Liver (tissue), 9 donors: ENCODE measurements around the gene DAD1. TPM values are rescaled to one million over a fixed set of nuclear protein-coding genes. Genes with fewer than 3 reads are reported as not detected.

Source experiments
- DNase-seq: peaks from one replicate; pipeline ENCODE4 v3.0.0-alpha.2; 2017; ENCODE audit warnings: low spot score
- H3K27ac ChIP-seq, 2 donors: one replicate each; pipeline ENCODE4 v1.7.0; 2013; ENCODE audit warnings: inconsistent platforms in 2 of 2, low read length in 2 of 2, control low read depth in 1 of 2, low read depth in 1 of 2, mild to moderate bottlenecking in 1 of 2
- H3K27me3 ChIP-seq, 4 donors: one replicate each; pipeline versions ENCODE4 v1.6.1 to v1.7.0; 2013; ENCODE audit warnings: low read length in 3 of 4, inconsistent platforms in 1 of 4, mild to moderate bottlenecking in 1 of 4, moderate library complexity in 1 of 4; ENCODE audit not compliant: control insufficient read depth in 4 of 4, insufficient read depth in 4 of 4
- H3K36me3 ChIP-seq, 4 donors: one replicate each; pipeline versions ENCODE4 v1.6.1 to v1.7.0; 2013; ENCODE audit warnings: low read length in 3 of 4, mild to moderate bottlenecking in 3 of 4, low read depth in 1 of 4, moderate library complexity in 1 of 4; ENCODE audit not compliant: control insufficient read depth in 4 of 4, insufficient read depth in 3 of 4
- H3K4me1 ChIP-seq, 4 donors: one replicate each; pipeline versions ENCODE4 v1.6.1 to v1.7.0; 2013; ENCODE audit warnings: low read length in 3 of 4, mild to moderate bottlenecking in 3 of 4, moderate library complexity in 1 of 4; ENCODE audit not compliant: control insufficient read depth in 4 of 4, insufficient read depth in 4 of 4
- H3K4me3 ChIP-seq, 3 donors: one replicate each; pipeline versions ENCODE4 v1.6.1 to v1.7.0; 2013; ENCODE audit warnings: low read length in 3 of 3, control low read depth in 1 of 3, low read depth in 1 of 3, mild to moderate bottlenecking in 1 of 3
- H3K9ac ChIP-seq, 2 donors: one replicate each; pipeline ENCODE4 v1.7.0; 2013; ENCODE audit warnings: low read length in 2 of 2, mild to moderate bottlenecking in 2 of 2, moderate library complexity in 2 of 2, control low read depth in 1 of 2, low read depth in 1 of 2
- H3K9me3 ChIP-seq, 4 donors: one replicate each; pipeline versions ENCODE4 v1.6.1 to v1.7.0; 2013; ENCODE audit warnings: low read length in 3 of 4; ENCODE audit not compliant: control insufficient read depth in 4 of 4
- EGR1 ChIP-seq, 2 donors: IDR thresholded peaks; 2 replicates each; pipeline ENCODE4 v1.6.1; 2016 to 2018; ENCODE audit warnings: antibody characterized with exemption in 2 of 2, low read depth in 2 of 2
- FOXA1 ChIP-seq: IDR thresholded peaks from 2 replicates; pipeline ENCODE4 v1.6.1; 2016; ENCODE audit warnings: antibody characterized with exemption
- FOXA2 ChIP-seq: IDR thresholded peaks from 2 replicates; pipeline ENCODE4 v1.6.1; 2016; ENCODE audit warnings: antibody characterized with exemption
- GABPA ChIP-seq, 2 donors: IDR thresholded peaks in 1 of 2; conservative IDR thresholded peaks in 1 of 2; 2 replicates each; pipeline ENCODE4 v1.6.1; 2016; ENCODE audit warnings: antibody characterized with exemption in 2 of 2, mild to moderate bottlenecking in 1 of 2, moderate library complexity in 1 of 2
- HNF4A ChIP-seq, 2 donors: conservative IDR thresholded peaks; 2 replicates each; pipeline ENCODE4 v1.6.1; 2016; ENCODE audit warnings: antibody characterized with exemption in 2 of 2, mild to moderate bottlenecking in 2 of 2
- HNF4G ChIP-seq: IDR thresholded peaks from 2 replicates; pipeline ENCODE4 v1.6.1; 2016; ENCODE audit warnings: antibody characterized with exemption
- JUND ChIP-seq, 2 donors: IDR thresholded peaks; 2 replicates each; pipeline ENCODE4 v1.6.1; 2016; ENCODE audit warnings: antibody characterized with exemption in 2 of 2
- NR2F2 ChIP-seq: IDR thresholded peaks from 2 replicates; pipeline ENCODE4 v1.6.1; 2016; ENCODE audit warnings: antibody characterized with exemption
- RAD21 ChIP-seq, 2 donors: IDR thresholded peaks; 2 replicates each; pipeline ENCODE4 v1.6.1; 2016; ENCODE audit warnings: antibody characterized with exemption in 2 of 2, mild to moderate bottlenecking in 2 of 2
- RXRA ChIP-seq, 2 donors: IDR thresholded peaks; 2 replicates each; pipeline ENCODE4 v1.6.1; 2017 to 2018; ENCODE audit warnings: antibody characterized with exemption in 2 of 2, mild to moderate bottlenecking in 1 of 2
- SP1 ChIP-seq: IDR thresholded peaks from 2 replicates; pipeline ENCODE4 v1.6.1; 2018; ENCODE audit warnings: antibody characterized with exemption, mild to moderate bottlenecking
- TAF1 ChIP-seq: conservative IDR thresholded peaks from 2 replicates; pipeline ENCODE4 v1.6.1; 2016; ENCODE audit warnings: antibody characterized with exemption, mild to moderate bottlenecking
- YY1 ChIP-seq: IDR thresholded peaks from 2 replicates; pipeline ENCODE4 v1.6.1; 2016; ENCODE audit warnings: antibody characterized with exemption, mild to moderate bottlenecking
- WGBS: extraction: QIAGEN DNeasy Blood & Tissue Kit; methylation state at CpG from one replicate; pipeline ENCODE4 v1.1.7; 2013; 5-methylcytosine and 5-hydroxymethylcytosine counted together
- polyA plus RNA-seq, 2 donors: library from polyadenylated mRNA; stranded (reverse) in 1 of 2; unstranded in 1 of 2; fragments of 200-250 nt in 1 of 2; fragments of >200 nt in 1 of 2; fragmentation: Nextera tagmentation in 1 of 2; extraction: Ambion mirVana in 1 of 2; gene quantifications; one replicate each; pipeline versions ENCODE4 v1.2.1 to v1.2.3, GENCODE V29; 2013 to 2015
- total RNA-seq, 2 donors: library from RNA; depleted of rRNA; stranded (reverse); fragments of >200 nt; gene quantifications; one replicate each; pipeline ENCODE4 v1.2.3, GENCODE V29; 2014
- TF ChIP-seq, protein P1 (sequence below): IDR thresholded peaks from 2 replicates; pipeline ENCODE4 v1.6.1; 2016; ENCODE audit warnings: antibody characterized with exemption
- TF ChIP-seq, protein P2 (sequence below): IDR thresholded peaks from 2 replicates; pipeline ENCODE4 v1.6.1; 2016; ENCODE audit warnings: antibody characterized with exemption
- TF ChIP-seq, protein P3 (sequence below): fragments of 150-350 bp; IDR thresholded peaks from 2 replicates; pipeline ENCODE4 v1.5.1; 2017; ENCODE audit warnings: improper control_type of control experiment, low read depth, low read length; ENCODE audit not compliant: missing input control
- TF ChIP-seq, protein P4 (sequence below): IDR thresholded peaks from 2 replicates; pipeline ENCODE4 v1.6.1; 2016; ENCODE audit warnings: antibody characterized with exemption
- TF ChIP-seq, protein P5 (sequence below): IDR thresholded peaks from 2 replicates; pipeline ENCODE4 v1.6.1; 2016; ENCODE audit warnings: antibody characterized with exemption, mild to moderate bottlenecking
- donor health status: healthy.
- donor health status: healthy.
- donor health status: healthy.
- donor health status: healthy.
- donor health status: healthy.

DAD1 gene
- total and polyA plus RNA-seq, 4 donors = 142 to 254 (median 205) TPM

DNA sequence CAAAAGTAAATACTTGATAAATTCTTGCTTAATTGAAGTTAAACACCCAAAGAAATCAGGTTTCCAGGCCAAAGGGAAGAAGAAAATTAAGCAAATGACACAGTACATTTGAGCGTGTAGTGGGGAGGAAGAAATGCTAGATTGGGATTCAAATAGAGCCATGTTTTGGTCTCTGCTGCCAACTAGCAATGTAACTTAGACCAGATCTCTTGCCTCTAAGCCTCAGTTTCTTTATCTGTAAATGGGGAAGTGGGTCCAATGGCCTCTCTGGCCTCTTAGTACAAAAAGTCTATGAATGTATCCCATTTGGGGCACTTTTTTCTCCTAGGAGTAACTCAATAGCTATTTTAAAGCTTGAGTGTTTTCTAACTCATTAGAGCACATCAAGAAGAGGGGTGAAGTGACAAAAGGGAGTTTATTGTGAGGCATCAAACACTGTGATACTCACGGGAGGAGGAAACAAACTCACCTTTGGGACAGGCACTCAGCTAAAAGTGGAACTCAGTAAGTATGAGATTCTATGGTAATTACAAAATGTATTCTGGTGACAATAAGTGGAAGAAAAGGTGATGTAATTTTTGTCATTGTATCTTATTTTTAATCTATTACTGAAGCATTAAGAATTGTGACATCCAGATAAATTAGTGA lies 55.8 kb downstream of the DAD1 start:
- Histone ChIP-seq H3K27ac (no peak overlapping the region), H3K36me3 (no peaks in the 10 kb centered on the region), H3K9me3 (no peaks in the 10 kb centered on the region), H3K4me1 (no peaks in the 10 kb centered on the region), H3K27me3 (no peaks in the 10 kb centered on the region), H3K9ac (no peak overlapping the region), H3K4me3 (no peak overlapping the region)
- WGBS = 84% methylated on average over 2 of the region's 2 CpGs
- no peak for DNase-seq
- TF ChIP-seq JUND (IDR thresholded peaks at IDR 0.05) (no peak), RAD21 (IDR thresholded peaks at IDR 0.05) (no peak), TAF1 (no peak), NR2F2 (no peak), GABPA (IDR thresholded peaks at IDR 0.05 in 1 of 2, conservative IDR thresholded peaks at IDR 0.05 in 1 of 2) (no peak), EGR1 (IDR thresholded peaks at IDR 0.05; ENCODE audit: low read depth in 2 of 2) (no peak), YY1 (no peak), SP1 (no peak), HNF4A (conservative IDR thresholded peaks at IDR 0.05) (no peak), RXRA (IDR thresholded peaks at IDR 0.05) (no peak), HNF4G (no peak), FOXA1 (no peak), FOXA2 (no peak)
- TF ChIP-seq, protein P1, sequence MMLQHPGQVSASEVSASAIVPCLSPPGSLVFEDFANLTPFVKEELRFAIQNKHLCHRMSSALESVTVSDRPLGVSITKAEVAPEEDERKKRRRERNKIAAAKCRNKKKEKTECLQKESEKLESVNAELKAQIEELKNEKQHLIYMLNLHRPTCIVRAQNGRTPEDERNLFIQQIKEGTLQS = no peak
- TF ChIP-seq, protein P2, sequence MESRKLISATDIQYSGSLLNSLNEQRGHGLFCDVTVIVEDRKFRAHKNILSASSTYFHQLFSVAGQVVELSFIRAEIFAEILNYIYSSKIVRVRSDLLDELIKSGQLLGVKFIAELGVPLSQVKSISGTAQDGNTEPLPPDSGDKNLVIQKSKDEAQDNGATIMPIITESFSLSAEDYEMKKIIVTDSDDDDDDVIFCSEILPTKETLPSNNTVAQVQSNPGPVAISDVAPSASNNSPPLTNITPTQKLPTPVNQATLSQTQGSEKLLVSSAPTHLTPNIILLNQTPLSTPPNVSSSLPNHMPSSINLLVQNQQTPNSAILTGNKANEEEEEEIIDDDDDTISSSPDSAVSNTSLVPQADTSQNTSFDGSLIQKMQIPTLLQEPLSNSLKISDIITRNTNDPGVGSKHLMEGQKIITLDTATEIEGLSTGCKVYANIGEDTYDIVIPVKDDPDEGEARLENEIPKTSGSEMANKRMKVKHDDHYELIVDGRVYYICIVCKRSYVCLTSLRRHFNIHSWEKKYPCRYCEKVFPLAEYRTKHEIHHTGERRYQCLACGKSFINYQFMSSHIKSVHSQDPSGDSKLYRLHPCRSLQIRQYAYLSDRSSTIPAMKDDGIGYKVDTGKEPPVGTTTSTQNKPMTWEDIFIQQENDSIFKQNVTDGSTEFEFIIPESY = no peak
- TF ChIP-seq, protein P3, sequence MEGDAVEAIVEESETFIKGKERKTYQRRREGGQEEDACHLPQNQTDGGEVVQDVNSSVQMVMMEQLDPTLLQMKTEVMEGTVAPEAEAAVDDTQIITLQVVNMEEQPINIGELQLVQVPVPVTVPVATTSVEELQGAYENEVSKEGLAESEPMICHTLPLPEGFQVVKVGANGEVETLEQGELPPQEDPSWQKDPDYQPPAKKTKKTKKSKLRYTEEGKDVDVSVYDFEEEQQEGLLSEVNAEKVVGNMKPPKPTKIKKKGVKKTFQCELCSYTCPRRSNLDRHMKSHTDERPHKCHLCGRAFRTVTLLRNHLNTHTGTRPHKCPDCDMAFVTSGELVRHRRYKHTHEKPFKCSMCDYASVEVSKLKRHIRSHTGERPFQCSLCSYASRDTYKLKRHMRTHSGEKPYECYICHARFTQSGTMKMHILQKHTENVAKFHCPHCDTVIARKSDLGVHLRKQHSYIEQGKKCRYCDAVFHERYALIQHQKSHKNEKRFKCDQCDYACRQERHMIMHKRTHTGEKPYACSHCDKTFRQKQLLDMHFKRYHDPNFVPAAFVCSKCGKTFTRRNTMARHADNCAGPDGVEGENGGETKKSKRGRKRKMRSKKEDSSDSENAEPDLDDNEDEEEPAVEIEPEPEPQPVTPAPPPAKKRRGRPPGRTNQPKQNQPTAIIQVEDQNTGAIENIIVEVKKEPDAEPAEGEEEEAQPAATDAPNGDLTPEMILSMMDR = no peak
- TF ChIP-seq, protein P4, sequence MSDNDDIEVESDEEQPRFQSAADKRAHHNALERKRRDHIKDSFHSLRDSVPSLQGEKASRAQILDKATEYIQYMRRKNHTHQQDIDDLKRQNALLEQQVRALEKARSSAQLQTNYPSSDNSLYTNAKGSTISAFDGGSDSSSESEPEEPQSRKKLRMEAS = no peak
- TF ChIP-seq, protein P5, sequence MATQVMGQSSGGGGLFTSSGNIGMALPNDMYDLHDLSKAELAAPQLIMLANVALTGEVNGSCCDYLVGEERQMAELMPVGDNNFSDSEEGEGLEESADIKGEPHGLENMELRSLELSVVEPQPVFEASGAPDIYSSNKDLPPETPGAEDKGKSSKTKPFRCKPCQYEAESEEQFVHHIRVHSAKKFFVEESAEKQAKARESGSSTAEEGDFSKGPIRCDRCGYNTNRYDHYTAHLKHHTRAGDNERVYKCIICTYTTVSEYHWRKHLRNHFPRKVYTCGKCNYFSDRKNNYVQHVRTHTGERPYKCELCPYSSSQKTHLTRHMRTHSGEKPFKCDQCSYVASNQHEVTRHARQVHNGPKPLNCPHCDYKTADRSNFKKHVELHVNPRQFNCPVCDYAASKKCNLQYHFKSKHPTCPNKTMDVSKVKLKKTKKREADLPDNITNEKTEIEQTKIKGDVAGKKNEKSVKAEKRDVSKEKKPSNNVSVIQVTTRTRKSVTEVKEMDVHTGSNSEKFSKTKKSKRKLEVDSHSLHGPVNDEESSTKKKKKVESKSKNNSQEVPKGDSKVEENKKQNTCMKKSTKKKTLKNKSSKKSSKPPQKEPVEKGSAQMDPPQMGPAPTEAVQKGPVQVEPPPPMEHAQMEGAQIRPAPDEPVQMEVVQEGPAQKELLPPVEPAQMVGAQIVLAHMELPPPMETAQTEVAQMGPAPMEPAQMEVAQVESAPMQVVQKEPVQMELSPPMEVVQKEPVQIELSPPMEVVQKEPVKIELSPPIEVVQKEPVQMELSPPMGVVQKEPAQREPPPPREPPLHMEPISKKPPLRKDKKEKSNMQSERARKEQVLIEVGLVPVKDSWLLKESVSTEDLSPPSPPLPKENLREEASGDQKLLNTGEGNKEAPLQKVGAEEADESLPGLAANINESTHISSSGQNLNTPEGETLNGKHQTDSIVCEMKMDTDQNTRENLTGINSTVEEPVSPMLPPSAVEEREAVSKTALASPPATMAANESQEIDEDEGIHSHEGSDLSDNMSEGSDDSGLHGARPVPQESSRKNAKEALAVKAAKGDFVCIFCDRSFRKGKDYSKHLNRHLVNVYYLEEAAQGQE = no peak
